Measurements from ENCODE around the gene TRIM15.

TRIM15 gene

DNA sequence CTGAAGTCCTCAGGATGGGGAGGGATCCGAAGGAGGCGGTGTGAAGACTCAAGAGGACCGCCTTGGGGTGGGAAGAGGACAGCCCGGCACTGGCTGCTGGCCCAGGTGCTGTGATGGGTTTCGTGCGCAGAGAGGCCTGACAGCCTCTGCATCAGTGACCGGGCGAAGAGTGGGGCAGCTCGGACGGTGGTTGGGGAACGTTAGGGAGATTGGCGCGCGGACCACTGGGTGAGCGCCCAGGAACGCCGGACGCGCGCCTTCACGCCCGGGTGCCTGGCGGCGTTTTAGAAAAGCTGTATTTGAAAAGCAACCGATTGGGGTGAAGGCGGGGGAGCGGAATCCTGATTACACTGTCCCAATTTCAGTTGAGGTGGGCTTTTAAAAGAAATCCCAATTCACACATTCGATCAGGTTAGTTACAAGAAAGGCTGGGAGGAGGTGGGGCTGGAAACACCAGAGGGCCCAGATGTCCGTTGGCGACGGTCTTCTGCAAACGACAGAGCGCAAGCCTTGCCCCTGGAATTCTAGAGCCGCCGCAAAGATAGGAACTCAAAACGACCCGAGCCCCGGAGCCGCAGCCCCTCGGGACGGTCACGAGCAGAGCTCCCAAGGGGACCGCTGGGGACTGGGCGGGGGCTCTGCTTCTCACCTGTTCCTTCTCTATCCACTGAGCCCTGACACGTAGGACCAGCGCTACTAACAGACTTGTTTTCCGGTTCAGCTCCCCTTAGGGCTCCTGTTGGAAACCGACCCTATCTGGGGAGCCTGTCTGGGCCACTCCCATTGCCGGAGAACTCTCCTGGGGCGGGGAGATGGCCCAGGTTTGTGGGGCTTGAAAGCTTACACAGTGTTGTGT lies 35.9 kb upstream of the TRIM15 start:
- TF ChIP-seq, protein P1, sequence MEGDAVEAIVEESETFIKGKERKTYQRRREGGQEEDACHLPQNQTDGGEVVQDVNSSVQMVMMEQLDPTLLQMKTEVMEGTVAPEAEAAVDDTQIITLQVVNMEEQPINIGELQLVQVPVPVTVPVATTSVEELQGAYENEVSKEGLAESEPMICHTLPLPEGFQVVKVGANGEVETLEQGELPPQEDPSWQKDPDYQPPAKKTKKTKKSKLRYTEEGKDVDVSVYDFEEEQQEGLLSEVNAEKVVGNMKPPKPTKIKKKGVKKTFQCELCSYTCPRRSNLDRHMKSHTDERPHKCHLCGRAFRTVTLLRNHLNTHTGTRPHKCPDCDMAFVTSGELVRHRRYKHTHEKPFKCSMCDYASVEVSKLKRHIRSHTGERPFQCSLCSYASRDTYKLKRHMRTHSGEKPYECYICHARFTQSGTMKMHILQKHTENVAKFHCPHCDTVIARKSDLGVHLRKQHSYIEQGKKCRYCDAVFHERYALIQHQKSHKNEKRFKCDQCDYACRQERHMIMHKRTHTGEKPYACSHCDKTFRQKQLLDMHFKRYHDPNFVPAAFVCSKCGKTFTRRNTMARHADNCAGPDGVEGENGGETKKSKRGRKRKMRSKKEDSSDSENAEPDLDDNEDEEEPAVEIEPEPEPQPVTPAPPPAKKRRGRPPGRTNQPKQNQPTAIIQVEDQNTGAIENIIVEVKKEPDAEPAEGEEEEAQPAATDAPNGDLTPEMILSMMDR (IDR thresholded peaks at IDR 0.05; ENCODE audit: insufficient read depth, low read depth, low read length, missing control alignments): no peak
- H3K4me3 ChIP-seq (ENCODE audit: low read length): peak overlapping the region; percentile 2
- DNase-seq (ENCODE audit: low read depth): no peak

DNA sequence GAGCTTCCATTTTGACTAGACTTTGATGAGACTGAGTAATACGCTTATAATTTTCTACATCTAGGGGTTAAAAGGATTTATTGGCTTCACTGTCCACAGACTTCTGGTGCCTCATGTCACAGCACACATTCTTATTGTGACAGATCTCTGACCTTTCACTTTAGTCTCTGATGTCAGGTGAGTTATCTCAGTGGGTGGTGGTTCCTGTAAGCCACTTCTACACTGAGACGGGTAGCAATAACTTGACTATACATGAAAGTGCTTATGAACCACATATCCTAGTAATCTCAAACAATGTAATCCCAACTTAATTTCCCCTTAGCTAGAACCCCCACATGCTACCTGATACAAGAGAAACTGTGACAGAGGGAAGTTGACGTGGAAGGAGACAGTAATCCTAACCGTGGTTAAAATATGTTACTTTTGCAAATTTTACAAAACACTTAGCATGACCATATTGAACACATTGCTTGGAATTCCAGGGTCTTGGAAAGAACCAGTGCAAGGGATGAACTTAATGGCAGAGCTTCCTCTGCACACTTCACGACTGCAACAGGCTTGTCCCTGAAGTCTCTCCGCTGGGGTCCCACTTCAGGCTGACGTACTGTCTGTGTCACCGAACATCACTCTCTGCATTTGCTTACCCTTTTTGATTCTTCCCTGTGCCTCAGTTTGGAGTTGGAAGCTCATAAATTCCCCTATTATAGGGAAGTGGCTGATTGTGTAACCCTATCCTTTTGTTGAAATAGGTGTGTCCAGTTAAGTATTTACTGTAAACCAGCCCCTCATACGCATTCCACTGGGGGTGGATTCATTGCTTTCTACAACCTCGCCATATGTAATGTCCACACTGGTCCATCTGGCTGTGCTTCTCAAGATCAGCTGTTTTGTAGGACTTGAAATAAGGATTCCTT lies 33.8 kb upstream of the TRIM15 start:
- TF ChIP-seq, protein P1 (IDR thresholded peaks at IDR 0.05; ENCODE audit: insufficient read depth, low read depth, low read length, missing control alignments): no peak
- no peak overlapping the region for H3K4me3 ChIP-seq (ENCODE audit: low read length)
- DNase-seq (ENCODE audit: low read depth): no peak

DNA sequence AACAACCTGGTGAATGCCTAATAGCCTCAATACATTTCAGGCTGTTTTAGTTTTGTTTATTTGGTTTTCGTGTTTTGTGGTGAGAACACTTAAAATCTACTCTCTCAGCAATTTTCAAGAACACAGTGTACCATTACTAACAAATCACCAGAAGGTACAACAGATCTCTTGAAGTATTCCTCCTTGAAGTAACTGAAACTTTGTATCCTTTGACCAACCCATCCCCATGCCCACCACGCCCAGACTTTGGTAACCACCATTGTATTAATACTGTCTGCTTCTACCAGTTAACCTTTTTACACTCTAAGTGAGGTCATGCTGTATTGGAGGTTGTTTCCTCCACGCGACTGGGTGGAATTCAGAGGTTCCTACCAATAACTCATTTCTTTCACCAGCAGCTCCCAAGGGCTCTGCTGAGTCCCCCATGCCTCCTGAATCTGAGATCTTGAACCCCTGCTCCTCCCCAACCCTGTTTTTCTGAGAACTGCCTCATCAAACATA lies 33.1 kb upstream of the TRIM15 start:
- H3K4me3 ChIP-seq (ENCODE audit: low read length): no peak overlapping the region
- TF ChIP-seq, protein P1 (IDR thresholded peaks at IDR 0.05; ENCODE audit: insufficient read depth, low read depth, low read length, missing control alignments): no peak
- no peak for DNase-seq (ENCODE audit: low read depth)

DNA sequence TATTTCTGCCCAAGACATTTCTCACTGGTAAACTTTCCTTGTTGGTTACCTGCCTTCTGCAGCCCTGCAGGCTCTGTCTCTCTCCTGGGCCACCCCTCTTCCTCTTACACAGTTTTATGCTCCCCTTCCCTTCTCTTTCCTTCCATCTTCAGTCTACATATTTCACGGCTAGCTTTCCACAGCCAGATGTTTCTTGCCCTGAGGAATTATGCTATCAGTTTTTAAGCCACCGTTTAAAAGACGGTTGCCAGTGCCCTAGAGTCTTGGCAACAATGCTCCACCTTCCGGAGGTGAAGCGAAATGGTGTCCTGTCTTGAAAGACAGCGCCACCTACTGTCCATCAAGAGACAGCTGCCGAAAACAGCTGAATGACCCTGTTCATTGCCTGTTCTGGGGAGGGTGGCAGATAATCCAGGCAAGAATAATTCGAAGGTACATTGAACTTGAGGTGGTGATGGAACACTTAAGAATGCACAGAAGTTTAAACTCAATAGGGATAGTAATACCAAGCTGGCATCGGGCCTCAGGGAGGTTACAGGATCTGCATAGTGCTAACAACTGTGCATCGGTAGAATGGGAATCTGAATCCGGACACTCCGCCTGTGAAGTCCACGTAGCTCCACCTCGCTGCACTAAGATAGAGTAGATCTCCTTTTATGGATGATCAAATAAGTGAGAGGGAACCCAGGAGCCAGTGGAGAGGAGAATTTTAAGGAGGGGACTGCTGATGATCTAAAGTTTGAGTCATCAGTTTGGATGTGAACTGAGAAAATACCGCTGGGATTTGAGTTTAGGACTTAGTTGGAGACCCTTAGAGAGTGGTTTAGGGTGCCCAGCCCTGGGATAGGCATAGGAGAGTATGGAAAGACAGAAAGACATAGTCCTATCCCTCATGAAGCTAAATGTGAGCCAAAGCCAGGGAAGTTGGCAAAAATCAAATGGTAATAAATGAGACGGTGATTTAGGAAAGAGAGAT lies 32.2 kb upstream of the TRIM15 start:
- DNase-seq (ENCODE audit: low read depth): peak; percentile 87
- TF ChIP-seq, protein P1 (IDR thresholded peaks at IDR 0.05; ENCODE audit: insufficient read depth, low read depth, low read length, missing control alignments): peak; percentile 100
- H3K4me3 ChIP-seq (ENCODE audit: low read length): no peak overlapping the region

DNA sequence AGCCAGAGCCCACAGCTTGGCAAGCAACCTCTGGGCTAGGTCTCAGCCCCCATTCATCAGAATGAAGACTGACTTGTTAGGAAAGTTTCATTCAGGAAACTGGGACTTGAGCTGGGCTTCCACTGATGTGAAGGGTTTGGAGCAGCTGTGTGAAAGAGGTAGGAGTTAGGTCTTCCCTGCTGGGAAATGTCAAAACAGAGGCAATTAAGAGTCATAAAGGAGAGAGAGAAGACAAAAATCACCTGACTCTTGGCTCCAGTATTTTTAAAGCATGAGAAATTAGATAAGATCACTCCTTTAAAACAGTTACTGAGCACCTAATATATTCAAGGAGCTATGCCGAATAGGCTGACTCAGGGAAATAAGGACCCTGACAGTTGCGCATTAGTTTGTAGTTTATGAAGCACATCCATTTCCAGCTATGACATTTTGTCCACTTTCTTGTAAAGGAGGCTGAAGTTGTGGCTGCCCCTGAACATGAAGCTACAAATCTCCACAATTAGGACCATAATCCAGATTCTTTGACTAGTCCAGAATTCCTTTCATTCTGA lies 31.3 kb upstream of the TRIM15 start:
- H3K4me3 ChIP-seq (ENCODE audit: low read length): no peak overlapping the region
- DNase-seq (ENCODE audit: low read depth): no peak
- TF ChIP-seq, protein P1 (IDR thresholded peaks at IDR 0.05; ENCODE audit: insufficient read depth, low read depth, low read length, missing control alignments): no peak

DNA sequence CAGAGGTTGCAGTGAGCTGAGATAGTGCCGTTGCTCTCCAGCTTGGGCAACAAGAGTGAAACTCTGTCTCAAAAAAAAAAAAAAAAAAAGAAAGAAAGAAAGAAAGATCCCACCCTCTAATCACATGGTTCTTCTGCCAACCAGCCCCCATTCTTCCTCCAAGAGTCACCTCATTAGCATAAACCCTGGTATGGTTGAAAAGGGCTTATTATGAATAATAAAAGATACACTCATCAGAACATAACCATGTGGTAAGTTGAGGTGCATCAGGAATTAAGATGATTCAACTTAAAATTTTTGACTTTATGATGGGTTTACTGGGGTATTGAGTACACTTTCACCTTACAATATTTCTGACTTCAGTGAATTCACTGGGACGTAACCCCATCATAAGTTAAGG lies 28.2 kb upstream of the TRIM15 start:
- TF ChIP-seq, protein P1 (IDR thresholded peaks at IDR 0.05; ENCODE audit: insufficient read depth, low read depth, low read length, missing control alignments): no peak
- no peak overlapping the region for H3K4me3 ChIP-seq (ENCODE audit: low read length)
- no peak for DNase-seq (ENCODE audit: low read depth)
